Fibroblast of lung (primary cell): ENCODE data around the gene ATP2B2.

Source experiments
- CTCF ChIP-seq, 2 donors: IDR thresholded peaks in 1 of 2; conservative IDR thresholded peaks in 1 of 2; 1 replicate in 1 of 2; 2 replicates in 1 of 2; pipeline ENCODE4 v1.5.1; 2011 to 2012; ENCODE audit warnings: low read length in 2 of 2, control low read depth in 1 of 2, inconsistent platforms in 1 of 2, low read depth in 1 of 2, mild to moderate bottlenecking in 1 of 2
- EZH2 ChIP-seq: IDR thresholded peaks from 2 replicates; pipeline ENCODE4 v1.5.1; 2012; ENCODE audit warnings: low read length, control low read depth, mild to moderate bottlenecking; ENCODE audit errors: missing control alignments

GRCh38 chr3:10328460-10329071, 176.8 kb downstream of the ATP2B2 start:
- TF ChIP-seq CTCF (conservative IDR thresholded peaks at IDR 0.05 in 1 of 2, IDR thresholded peaks at IDR 0.05 in 1 of 2; ENCODE audit: low read depth in 1 of 2, low read length in 2 of 2) (no peak), EZH2 (no peak)
